Hepatocyte (in vitro differentiated cells): ENCODE measurements around the gene ADH5. TPM values are rescaled to one million over a fixed set of nuclear protein-coding genes. Genes with fewer than 3 reads are reported as not detected.
A peak's percentile ranks its signal among the peaks of the same experiment; 100 is the strongest.
"Not testable (repeated sequence)": the region's sequence is repeated elsewhere in the genome, so short reads cannot be mapped to it uniquely, and the experiment has no call there.

Experiments
- DNase-seq: peaks from one replicate; pipeline ENCODE4 v3.0.0-alpha.2; 2016; ENCODE audit warnings: low spot score
- H2AFZ ChIP-seq: fragments of 200-600 bp; sonication (generic); 2 replicates; pipeline ENCODE4 v1.6.0; 2016; ENCODE audit warnings: antibody characterized with exemption, mild to moderate bottlenecking
- H3K27ac ChIP-seq: fragments of 200-600 bp; sonication (generic); 2 replicates; pipeline ENCODE4 v1.5.1; 2016; ENCODE audit warnings: mild to moderate bottlenecking
- H3K27me3 ChIP-seq: fragments of 200-600 bp; sonication (generic); 2 replicates; pipeline ENCODE4 v1.6.1; 2016
- H3K36me3 ChIP-seq: fragments of 200-600 bp; sonication (generic); replicated peaks from 2 replicates; pipeline ENCODE4 v1.5.1; 2016; ENCODE audit warnings: low read depth; ENCODE audit not compliant: insufficient read depth
- H3K4me1 ChIP-seq: fragments of 200-600 bp; sonication (generic); 2 replicates; pipeline ENCODE4 v1.5.1; 2016; ENCODE audit warnings: mild to moderate bottlenecking, moderate library complexity; ENCODE audit not compliant: insufficient read depth
- H3K4me2 ChIP-seq: fragments of 200-600 bp; sonication (generic); 2 replicates; pipeline ENCODE4 v1.6.0; 2016
- H3K4me3 ChIP-seq: fragments of 200-600 bp; sonication (generic); 2 replicates; pipeline ENCODE4 v1.5.1; 2016; ENCODE audit warnings: mild to moderate bottlenecking
- H3K79me2 ChIP-seq: fragments of 200-600 bp; sonication (generic); 2 replicates; pipeline ENCODE4 v1.6.0; 2017; ENCODE audit warnings: mild to moderate bottlenecking
- H3K9me2 ChIP-seq: fragments of 200-600 bp; sonication (generic); replicated peaks from 2 replicates; pipeline ENCODE4 v1.6.0; 2017; ENCODE audit warnings: mild to moderate bottlenecking; ENCODE audit not compliant: insufficient read depth
- H3K9me3 ChIP-seq: fragments of 200-600 bp; sonication (generic); 2 replicates; pipeline ENCODE4 v1.5.1; 2016; ENCODE audit warnings: low read depth, mild to moderate bottlenecking
- H4K20me1 ChIP-seq: fragments of 200-600 bp; sonication (generic); 2 replicates; pipeline ENCODE4 v1.6.0; 2016; ENCODE audit warnings: mild to moderate bottlenecking; ENCODE audit not compliant: insufficient read depth, poor library complexity, severe bottlenecking
- CTCF ChIP-seq: fragments of 200-600 bp; sonication (generic); IDR thresholded peaks from 2 replicates; pipeline ENCODE4 v1.5.1; 2016; ENCODE audit warnings: antibody characterized with exemption, mild to moderate bottlenecking; ENCODE audit not compliant: poor library complexity
- EZH2 ChIP-seq: fragments of 200-600 bp; sonication (generic); IDR thresholded peaks from 2 replicates; pipeline ENCODE4 v1.6.1; 2016; ENCODE audit warnings: antibody characterized with exemption, mild to moderate bottlenecking, borderline replicate concordance
- EZH2phosphoT487 ChIP-seq: fragments of 200-600 bp; sonication (generic); IDR thresholded peaks from one replicate; pipeline ENCODE4 v1.6.1; 2018; ENCODE audit warnings: antibody characterized with exemption, mild to moderate bottlenecking, low read depth, moderate library complexity; ENCODE audit not compliant: unreplicated experiment, severe bottlenecking
- WGBS: methylation state at CpG from one replicate; pipeline ENCODE4 v1.1.6; 2016; ENCODE audit warnings: low lambda C conversion rate; ENCODE audit errors: missing lambda C conversion rate; 5-methylcytosine and 5-hydroxymethylcytosine counted together
- polyA plus RNA-seq: library from polyadenylated mRNA; unstranded; fragments of >200 nt; fragmentation: Nextera tagmentation; extraction: Ambion mirVana; gene quantifications from 2 replicates; pipeline ENCODE4 v1.2.1, GENCODE V29; 2016
- total RNA-seq: library from RNA; depleted of rRNA; stranded (reverse); fragments of >200 nt; gene quantifications from 2 replicates; pipeline ENCODE4 v1.2.3, GENCODE V29; 2014

ADH5 gene
- total and polyA plus RNA-seq, 2 experiments from 2014 or later = 149 to 200 TPM

- H3K36me3 ChIP-seq = peaks cover 4% of the 10 kb centered on the region
- H3K4me2 ChIP-seq = peak overlapping the region; percentile 83
- H3K4me1 ChIP-seq = peaks cover 18% of the 10 kb centered on the region
- under 1% methylated on average over 15 of the region's 15 CpGs for WGBS
- H2AFZ ChIP-seq = peak overlapping the region; percentile 50
- TF ChIP-seq EZH2 = no peak
- TF ChIP-seq EZH2phosphoT487 = no peak
- no peak for TF ChIP-seq CTCF
- H3K4me3 ChIP-seq = peak overlapping the region; percentile 44
- H3K9me2 ChIP-seq = no peaks in the 10 kb centered on the region
- no peaks in the 10 kb centered on the region for H3K27me3 ChIP-seq
- peak overlapping the region; percentile 94 for H3K27ac ChIP-seq
- peak; percentile 81 for DNase-seq
- H3K79me2 ChIP-seq = peaks cover 67% of the 10 kb centered on the region
- peaks cover 9% of the 10 kb centered on the region for H4K20me1 ChIP-seq
- H3K9me3 ChIP-seq = no peaks in the 10 kb centered on the region
Observed at GRCh38 chr4:99088023-99088449, 552 bp downstream of the ADH5 start.

GRCh38 chr4:99084595-99084994 is 4.0 kb downstream of the ADH5 start:
- Histone ChIP-seq H4K20me1 (peaks cover 18% of the 10 kb centered on the region), H3K4me2 (no peak overlapping the region), H2AFZ (no peak overlapping the region), H3K9me3 (no peaks in the 10 kb centered on the region), H3K36me3 (peaks cover 4% of the 10 kb centered on the region), H3K27ac (no peak overlapping the region), H3K27me3 (no peaks in the 10 kb centered on the region), H3K4me1 (peaks cover 6% of the 10 kb centered on the region), H3K4me3 (no peak overlapping the region), H3K79me2 (peaks cover 64% of the 10 kb centered on the region), H3K9me2 (no peaks in the 10 kb centered on the region)
- TF ChIP-seq EZH2phosphoT487 (no peak), CTCF (no peak), EZH2 (no peak)
- WGBS = 90% methylated on average over 2 of the region's 2 CpGs
- no peak for DNase-seq

GRCh38 chr4:99082192-99082591 is 6.4 kb downstream of the ADH5 start:
- peaks cover 59% of the 10 kb centered on the region for H3K79me2 ChIP-seq
- H3K36me3 ChIP-seq = peaks cover 4% of the 10 kb centered on the region
- 90% methylated on average over 5 of the region's 5 CpGs for WGBS
- TF ChIP-seq EZH2 = no peak
- no peak for TF ChIP-seq EZH2phosphoT487
- TF ChIP-seq CTCF = no peak
- H3K4me1 ChIP-seq = peaks cover 6% of the 10 kb centered on the region
- H4K20me1 ChIP-seq = peaks cover 18% of the 10 kb centered on the region
- no peak overlapping the region for H3K4me2 ChIP-seq
- H3K27me3 ChIP-seq = no peaks in the 10 kb centered on the region
- H2AFZ ChIP-seq = no peak overlapping the region
- H3K4me3 ChIP-seq = no peak overlapping the region
- H3K9me3 ChIP-seq = no peaks in the 10 kb centered on the region
- no peak for DNase-seq
- H3K27ac ChIP-seq = no peak overlapping the region
- no peaks in the 10 kb centered on the region for H3K9me2 ChIP-seq

- not testable (repeated sequence) for H3K9me3 ChIP-seq, H3K27ac ChIP-seq, H3K9me2 ChIP-seq, H3K4me3 ChIP-seq, H2AFZ ChIP-seq, H3K36me3 ChIP-seq, H3K4me1 ChIP-seq, DNase-seq, H3K4me2 ChIP-seq, H3K27me3 ChIP-seq
- H3K79me2 ChIP-seq = peaks cover 48% of the 10 kb centered on the region
- H4K20me1 ChIP-seq = peaks cover 18% of the 10 kb centered on the region
- 77% methylated on average over 6 of the region's 6 CpGs for WGBS
Observed at GRCh38 chr4:99080869-99081268, 7.7 kb downstream of the ADH5 start.
